ENCODE data around the gene TESK2.

GRCh38 chr1:45401524-45401923, 89.4 kb downstream of the TESK2 start:
- TF ChIP-seq SUZ12 (IDR thresholded peaks at IDR 0.05; ENCODE audit: extremely low read depth, insufficient read depth, insufficient read length) (no peak), ZNF274 (IDR thresholded peaks at IDR 0.05; ENCODE audit: low read depth, low read length) (no peak), YY1 (IDR thresholded peaks at IDR 0.05; ENCODE audit: insufficient read depth, insufficient read length) (no peak)
